ENCODE results near the gene NSUN6.
"Not testable (repeated sequence)": the region's sequence is repeated elsewhere in the genome, so short reads cannot be mapped to it uniquely, and the experiment has no call there.

The NSUN6 gene

GRCh38 chr10:18607503-18608378 lies 43.6 kb downstream of the NSUN6 start:
- DNase-seq, result no peak

DNA sequence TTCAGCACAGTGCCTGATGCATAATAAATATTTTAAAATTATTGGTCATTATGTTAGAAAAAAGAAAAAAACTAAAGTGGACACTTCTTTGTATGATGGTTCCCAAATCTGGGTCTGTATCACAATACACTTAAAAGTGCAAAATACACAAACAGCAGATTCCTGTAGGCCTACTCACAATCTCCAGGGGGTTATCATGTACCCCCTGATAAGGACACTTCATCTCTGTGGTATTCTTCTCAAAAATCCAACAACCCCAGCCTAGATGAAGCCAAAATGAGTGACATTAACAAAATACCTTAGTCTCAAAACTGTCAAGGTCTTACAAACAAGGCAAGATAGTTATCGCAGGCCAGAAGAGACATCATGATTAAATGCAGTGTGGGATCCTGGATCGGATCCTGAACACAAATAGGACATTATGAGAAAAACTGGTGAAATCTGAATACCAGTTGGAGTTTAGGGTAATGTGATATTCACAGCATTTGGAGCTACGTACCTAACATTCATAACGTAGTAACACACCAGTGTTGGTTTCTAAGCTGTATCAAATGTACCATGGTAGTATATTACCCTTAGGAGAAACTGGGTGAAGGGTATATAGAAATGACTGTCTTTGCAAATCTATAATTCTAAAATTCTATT lies 45.2 kb downstream of the NSUN6 start:
- no peak for DNase-seq

DNA sequence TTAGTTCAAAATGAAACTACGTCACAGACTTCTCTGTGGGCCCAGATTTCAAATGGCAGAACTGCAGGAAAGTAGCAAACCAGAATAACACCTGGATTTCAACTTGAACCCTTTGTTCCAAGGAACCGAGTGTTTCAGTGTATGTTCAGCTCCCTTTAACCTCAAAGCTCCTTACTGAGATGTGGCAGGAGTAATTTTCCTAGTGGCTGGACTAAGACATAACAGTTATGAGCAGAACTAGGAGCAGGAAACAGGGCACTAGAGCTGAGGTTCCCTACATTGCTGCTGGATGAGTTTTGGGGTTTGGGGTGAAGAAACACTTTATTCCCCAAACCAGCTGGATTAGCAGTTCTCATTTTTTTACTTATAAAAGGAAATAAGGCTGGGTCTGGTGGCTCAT lies 50.1 kb downstream of the NSUN6 start:
- DNase-seq, result no peak

GRCh38 chr10:18599392-18599791 lies 52.0 kb downstream of the NSUN6 start:
- no peak for DNase-seq

- no peak for DNase-seq
Measured at GRCh38 chr10:18594574-18595156, 56.7 kb downstream of the NSUN6 start.

GRCh38 chr10:18591141-18591540 lies 60.2 kb downstream of the NSUN6 start:
- DNase-seq, result not testable (repeated sequence)

DNA sequence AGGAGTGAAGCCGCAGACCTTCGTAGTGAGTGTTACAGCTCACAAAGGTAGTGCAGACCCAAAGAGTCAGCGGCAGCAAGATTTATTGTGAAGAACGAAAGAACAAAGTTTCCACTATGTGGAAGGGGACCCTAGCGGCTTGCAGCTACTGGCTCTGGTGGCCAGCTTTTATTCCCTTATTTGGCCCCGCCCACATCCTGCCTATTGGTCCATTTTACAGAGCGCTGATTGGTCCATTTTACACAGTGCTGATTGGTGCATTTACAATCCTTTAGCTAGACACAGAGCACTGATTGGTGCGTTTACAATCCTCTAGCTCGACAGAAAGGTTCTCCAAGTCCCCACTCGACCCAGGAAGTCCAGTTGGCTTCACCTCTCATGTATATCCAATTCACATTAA lies 64.8 kb downstream of the NSUN6 start:
- DNase-seq, result not testable (repeated sequence)

GRCh38 chr10:18583575-18584270 lies 67.7 kb downstream of the NSUN6 start:
- no peak for DNase-seq

GRCh38 chr10:18582803-18583202 lies 68.6 kb downstream of the NSUN6 start:
- DNase-seq, result no peak

DNA sequence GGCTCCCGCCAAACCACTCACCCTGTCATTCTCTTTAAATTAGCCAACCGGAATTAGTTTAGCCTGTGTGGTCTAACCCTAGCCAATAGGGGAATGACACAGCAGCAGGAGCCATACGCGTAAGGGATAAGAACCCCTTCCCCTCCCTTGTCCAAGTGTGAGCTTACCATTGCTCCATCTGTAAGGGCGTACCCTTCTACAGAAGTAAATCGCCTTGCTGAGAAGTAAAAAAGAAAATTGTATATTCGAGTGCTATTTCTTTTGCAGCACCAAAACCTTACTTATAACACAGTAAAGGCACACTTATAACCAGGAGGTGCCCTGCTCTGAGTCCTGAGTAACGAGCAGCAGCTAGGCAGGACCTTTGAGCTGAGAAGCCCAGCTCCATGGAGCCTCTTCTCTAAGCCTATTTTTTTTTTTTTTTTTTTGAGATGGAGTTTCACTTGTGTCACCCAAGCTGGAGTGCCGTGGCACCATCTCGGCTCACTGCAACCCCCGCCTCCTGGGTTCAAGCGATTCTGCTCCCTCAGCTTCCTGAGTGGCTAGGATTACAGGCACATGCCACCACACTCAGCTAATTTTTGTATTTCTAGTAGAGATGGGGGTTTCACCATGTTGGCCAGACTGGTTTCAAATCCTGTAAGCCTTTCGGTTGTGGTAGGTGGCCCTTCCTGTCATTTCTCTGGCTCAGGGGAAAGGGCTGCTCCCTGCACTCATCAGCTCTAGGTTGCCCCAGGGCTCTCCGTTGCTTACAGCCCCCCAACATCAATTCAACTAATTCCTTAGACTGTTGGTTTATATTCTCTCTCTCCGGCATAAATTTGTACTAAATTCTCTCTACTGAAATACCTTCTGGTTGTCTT lies 73.3 kb downstream of the NSUN6 start:
- DNase-seq, result no peak

- no peak for DNase-seq
Measured at GRCh38 chr10:18576586-18576985, 74.8 kb downstream of the NSUN6 start.

GRCh38 chr10:18572959-18573561 lies 78.3 kb downstream of the NSUN6 start:
- no peak for DNase-seq

DNA sequence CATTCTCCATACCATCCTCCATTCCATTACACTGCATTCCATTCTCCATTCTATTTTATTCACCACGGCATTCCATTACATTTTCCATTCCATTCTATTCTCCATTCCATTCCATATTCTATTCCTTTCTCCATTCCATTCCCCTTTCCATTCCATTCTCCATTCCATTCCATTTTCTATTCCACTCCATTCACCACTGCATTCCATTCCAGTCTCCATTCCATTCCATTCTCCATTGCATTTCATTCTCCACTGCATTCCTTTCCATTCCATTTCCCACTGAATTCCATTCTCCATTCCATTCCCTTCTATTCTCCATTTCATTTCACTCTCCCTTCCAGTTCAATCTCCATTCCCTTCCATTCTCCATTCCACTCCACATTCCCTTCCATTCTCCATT lies 79.6 kb downstream of the NSUN6 start:
- DNase-seq, result no peak

- no peak for DNase-seq
Measured at GRCh38 chr10:18571076-18571475, 80.3 kb downstream of the NSUN6 start.

DNA sequence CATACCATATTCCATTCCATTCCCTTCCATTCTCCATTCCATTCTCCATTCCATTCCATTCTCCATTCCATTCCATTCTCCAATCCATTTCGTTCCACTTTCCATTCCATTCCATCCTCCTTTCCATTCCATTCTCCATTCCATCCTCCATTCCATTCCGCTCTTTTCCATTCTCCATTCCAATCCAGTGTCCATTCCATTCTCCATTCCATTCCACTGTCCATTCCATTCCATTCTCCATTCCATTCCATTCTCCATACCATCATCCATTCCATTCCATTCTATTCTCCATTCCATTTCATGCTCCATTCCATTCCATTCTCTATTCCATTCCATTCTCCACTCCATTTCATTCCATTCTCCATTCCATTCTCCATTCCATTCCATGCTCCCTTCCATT lies 81.0 kb downstream of the NSUN6 start:
- DNase-seq, result not testable (repeated sequence)

GRCh38 chr10:18567343-18567856 lies 84.0 kb downstream of the NSUN6 start:
- DNase-seq, result no peak

- DNase-seq, result no peak
Measured at GRCh38 chr10:18566177-18566576, 85.2 kb downstream of the NSUN6 start.

GRCh38 chr10:18565006-18565405 lies 86.4 kb downstream of the NSUN6 start:
- DNase-seq, result no peak

DNA sequence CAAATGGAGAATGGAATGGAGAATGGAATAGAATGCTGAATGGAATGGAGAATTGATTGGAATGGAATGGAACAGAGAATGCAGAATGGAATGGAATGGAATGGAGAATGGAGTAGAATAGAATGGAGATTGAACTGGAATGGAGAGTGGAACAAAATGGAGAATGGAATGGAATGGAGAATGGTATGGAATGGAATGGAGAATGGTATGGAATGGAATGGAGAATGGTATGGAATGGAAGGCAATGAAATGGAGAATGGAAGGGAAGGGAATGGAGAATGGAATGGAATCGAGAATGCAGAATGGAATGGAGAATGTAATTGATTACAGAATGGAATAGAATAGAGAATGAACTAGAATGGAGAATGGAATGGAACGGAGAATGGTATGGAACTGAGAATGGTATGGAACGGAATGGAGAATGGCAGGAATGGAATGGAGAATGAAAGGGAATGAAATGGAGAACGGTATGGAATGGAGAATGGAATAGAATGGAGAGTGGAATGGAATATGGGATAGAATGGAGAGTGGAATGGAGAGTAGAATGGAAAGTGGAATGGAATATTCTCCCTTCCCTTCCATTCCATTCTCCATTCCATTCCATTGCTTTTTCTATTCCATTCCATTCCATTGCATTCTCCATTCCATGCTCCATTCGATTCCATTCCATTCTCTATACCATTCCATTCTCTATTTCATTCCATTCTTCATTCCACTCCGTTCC lies 88.2 kb downstream of the NSUN6 start:
- DNase-seq, result no peak

- no peak for DNase-seq
Measured at GRCh38 chr10:18561861-18562551, 89.4 kb downstream of the NSUN6 start.

Data from eye (tissue), 1 donor.